A549 (cell line): ENCODE data around the gene CRTC3. TPM values are rescaled to one million over a fixed set of nuclear protein-coding genes. Genes with fewer than 3 reads are reported as not detected.

ENCODE experiments used
- ATAC-seq, 2 experiments: fragments of 200-7000 bp in 1 of 2; fragments of >200 bp in 1 of 2; cut with Nextera tagmentation in 1 of 2; cut with Tn5 transposase in 1 of 2; 3 replicates each; pipeline versions ENCODE4 v1.8.0 to v1.9.1; 2018 to 2020; ENCODE audit warnings: mild to moderate bottlenecking in 1 of 2, moderate library complexity in 1 of 2
- CTCF ChIA-PET: fragments of 300-600 bp; sonication (Branson Sonifier 250); formaldehyde crosslinking; extraction: SDS; loops from one replicate; lab custom pipeline; 2021; ENCODE audit warnings: antibody characterized with exemption, inconsistent platforms; lab: Yijun Ruan, JAX
- POLR2A ChIA-PET: fragments of 350-600 bp; formaldehyde crosslinking; extraction: SDS; loops from one replicate; lab custom pipeline; 2021; ENCODE audit warnings: antibody characterized with exemption, inconsistent platforms; lab: Yijun Ruan, JAX
- DNase-seq, 2 experiments: peaks; one replicate each; pipeline versions ENCODE4 v3.0.0 to v3.0.0-alpha.2; 2011 to 2016; ENCODE audit warnings: low read depth in 1 of 2, low spot score in 1 of 2
- FAIRE-seq: peaks from 2 replicates; lab custom pipeline; 2011; peaks lifted over from hg19 to GRCh38; lab: Jason Lieb, UNC
- H3K27ac ChIP-seq, 2 experiments: fragments of >200 bp; sonication (Bioruptor Twin); formaldehyde crosslinking; 3 replicates each; pipeline ENCODE4 v1.5.1; 2016 to 2017
- H3K4me1 ChIP-seq: fragments of >200 bp; sonication (Bioruptor Twin); formaldehyde crosslinking; 3 replicates; pipeline ENCODE4 v1.6.1; 2016
- H3K4me2 ChIP-seq: fragments of >200 bp; sonication (Bioruptor Twin); formaldehyde crosslinking; 3 replicates; pipeline ENCODE4 v1.6.1; 2016
- H3K4me3 ChIP-seq: fragments of >200 bp; sonication (Bioruptor Twin); formaldehyde crosslinking; 3 replicates; pipeline ENCODE4 v1.5.1; 2016
- H3K9me3 ChIP-seq: fragments of >200 bp; sonication (Bioruptor Twin); formaldehyde crosslinking; 3 replicates; pipeline ENCODE4 v1.6.1; 2016
- CBX8 ChIP-seq: fragments of 200-600 bp; sonication (generic); IDR thresholded peaks from 2 replicates; pipeline ENCODE4 v1.6.1; 2016
- CEBPB ChIP-seq, 2 experiments: fragments of >200 bp in 1 of 2; sonication (Bioruptor Twin) in 1 of 2; formaldehyde crosslinking in 1 of 2; IDR thresholded peaks; 2 replicates each; pipeline ENCODE4 v1.6.1; 2012 to 2016
- ELK1 ChIP-seq: fragments of 150-350 bp; IDR thresholded peaks from 2 replicates; pipeline ENCODE4 v1.6.1; 2014; ENCODE audit warnings: low read depth, mild to moderate bottlenecking, low read length
- ESRRA ChIP-seq: fragments of 150-350 bp; IDR thresholded peaks from 2 replicates; pipeline ENCODE4 v1.6.1; 2014; ENCODE audit warnings: mild to moderate bottlenecking, low read length, borderline replicate concordance
- FOSL2 ChIP-seq, 2 experiments: fragments of 450-650 bp in 1 of 2; fragments of >200 bp in 1 of 2; sonication (Bioruptor Twin) in 1 of 2; formaldehyde crosslinking; IDR thresholded peaks; 2 replicates each; pipeline versions ENCODE4 v1.5.0 to v1.6.1; 2016 to 2020; ENCODE audit warnings: mild to moderate bottlenecking in 1 of 2, moderate library complexity in 1 of 2
- HEYL ChIP-seq: fragments of 250-450 bp; sonication (Bioruptor Pico); IDR thresholded peaks from 2 replicates; pipeline ENCODE4 v1.8.0; 2021; ENCODE audit warnings: mild to moderate bottlenecking, moderate library complexity
- HMGXB4 ChIP-seq: fragments of 250-450 bp; sonication (Bioruptor Pico); IDR thresholded peaks from 2 replicates; pipeline ENCODE4 v1.5.0; 2021; ENCODE audit warnings: mild to moderate bottlenecking, moderate library complexity, borderline replicate concordance
- HOXA7 ChIP-seq: fragments of 250-450 bp; sonication (Bioruptor Pico); IDR thresholded peaks from 2 replicates; pipeline ENCODE4 v1.5.0; 2020; ENCODE audit warnings: mild to moderate bottlenecking, moderate library complexity
- HOXB5 ChIP-seq: fragments of 250-450 bp; sonication (Bioruptor Pico); IDR thresholded peaks from 2 replicates; pipeline ENCODE4 v1.5.0; 2020; ENCODE audit warnings: mild to moderate bottlenecking, moderate library complexity
- MAX ChIP-seq: IDR thresholded peaks from 2 replicates; pipeline ENCODE4 v1.6.1; 2012
- MAZ ChIP-seq: fragments of 150-350 bp; IDR thresholded peaks from 2 replicates; pipeline ENCODE4 v1.6.1; 2014; ENCODE audit warnings: antibody characterized with exemption, low read depth, low read length, borderline replicate concordance
- NFE2L2 ChIP-seq: fragments of 150-350 bp; conservative IDR thresholded peaks from 2 replicates; pipeline ENCODE4 v1.6.1; 2014; ENCODE audit warnings: low read length
- NR3C1 ChIP-seq: fragments of >200 bp; sonication (Bioruptor Twin); formaldehyde crosslinking; IDR thresholded peaks from 3 replicates; pipeline ENCODE4 v1.6.1; 2017
- POLR2AphosphoS2 ChIP-seq: conservative IDR thresholded peaks from 2 replicates; pipeline ENCODE4 v1.6.1; 2012; ENCODE audit warnings: low read length, improper control_type of control experiment, inconsistent platforms
- RARB ChIP-seq: fragments of 250-450 bp; sonication (Bioruptor Pico); IDR thresholded peaks from 2 replicates; pipeline ENCODE4 v1.8.0; 2021; ENCODE audit warnings: mild to moderate bottlenecking, moderate library complexity
- RCOR1 ChIP-seq: fragments of 150-350 bp; IDR thresholded peaks from 2 replicates; pipeline ENCODE4 v1.6.1; 2014; ENCODE audit warnings: antibody characterized with exemption, low read length, low read depth
- SMC3 ChIP-seq: fragments of >200 bp; sonication (Bioruptor Twin); formaldehyde crosslinking; IDR thresholded peaks from 3 replicates; pipeline ENCODE4 v1.6.1; 2018; ENCODE audit warnings: inconsistent platforms
- SREBF2 ChIP-seq: fragments of 450-650 bp; IDR thresholded peaks from 2 replicates; pipeline ENCODE4 v1.6.1; 2014; ENCODE audit warnings: mild to moderate bottlenecking, moderate library complexity
- USF2 ChIP-seq: fragments of 450-650 bp; IDR thresholded peaks from 2 replicates; pipeline ENCODE4 v1.6.1; 2014; ENCODE audit warnings: antibody characterized with exemption
- ZNF302 ChIP-seq: fragments of 250-450 bp; sonication (Bioruptor Pico); IDR thresholded peaks from 2 replicates; pipeline ENCODE4 v1.9.0; 2021; ENCODE audit warnings: inconsistent platforms, mild to moderate bottlenecking, moderate library complexity
- ZSCAN20 ChIP-seq: fragments of 250-450 bp; sonication (Bioruptor Pico); IDR thresholded peaks from 2 replicates; pipeline ENCODE4 v1.8.0; 2022; ENCODE audit warnings: mild to moderate bottlenecking, moderate library complexity
- WGBS: methylation state at CpG from one replicate; pipeline ENCODE4 v1.1.6; 2017; ENCODE audit errors: missing lambda C conversion rate; 5-methylcytosine and 5-hydroxymethylcytosine counted together
- polyA plus RNA-seq, 4 experiments: library from polyadenylated mRNA; depleted of rRNA in 3 of 4; stranded (reverse); fragments of >200 nt; fragmentation: RNase III in 1 of 4; extraction: RNeasy Plus Mini Kit Qiagen cat#74134 plus additional on column Dnase treatment in 1 of 4; gene quantifications; 2 replicates in 3 of 4; 3 replicates in 1 of 4; pipeline ENCODE4 v1.2.3, GENCODE V29; 2011 to 2017
- TF ChIP-seq, protein P1 (sequence below): fragments of 250-450 bp; sonication (Bioruptor Pico); IDR thresholded peaks from 2 replicates; pipeline ENCODE4 v1.5.0; 2020; ENCODE audit warnings: low read depth, mild to moderate bottlenecking, moderate library complexity
- TF ChIP-seq, protein P2 (sequence below): fragments of >200 bp; sonication (Bioruptor Twin); formaldehyde crosslinking; IDR thresholded peaks from 3 replicates; pipeline ENCODE4 v1.6.1; 2016
- TF ChIP-seq, protein P3 (sequence below): IDR thresholded peaks from 2 replicates; pipeline ENCODE4 v1.6.1; 2012

CRTC3 gene
- polyA plus RNA-seq, 2 of the 4 experiments (the other 2 are of a cell fraction) = 17.5 to 30.5 TPM

DNA sequence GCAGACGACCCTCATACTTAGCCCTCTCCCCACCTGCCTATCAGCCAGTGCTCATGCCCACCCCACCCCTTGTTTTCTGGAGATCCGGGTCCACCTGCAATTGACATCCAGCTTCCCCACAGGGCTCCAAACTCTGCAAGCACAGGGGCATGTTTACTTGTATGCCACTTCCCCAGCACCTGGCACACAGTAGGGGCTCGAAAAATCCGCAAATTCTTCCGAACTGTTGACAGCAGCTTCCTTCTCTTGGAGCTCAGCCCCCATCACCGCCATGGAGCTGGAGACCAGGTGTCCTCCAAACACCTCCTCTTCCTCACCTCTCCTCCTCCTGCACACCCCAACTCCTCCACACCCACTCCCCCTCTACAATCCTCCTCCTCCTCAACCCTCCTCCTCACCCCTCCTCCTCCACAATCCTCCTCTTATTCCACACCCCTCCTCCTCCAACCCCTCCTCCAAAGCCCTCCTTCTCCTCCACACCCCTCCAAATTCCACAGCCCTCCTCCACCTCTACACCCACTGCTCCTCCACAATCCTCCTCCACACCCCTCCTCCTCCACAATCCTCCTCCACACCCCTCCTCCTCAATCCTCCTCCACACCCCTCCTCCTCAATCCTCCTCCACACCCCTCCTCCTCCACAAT, 117.1 kb downstream of the CRTC3 start:
- TF ChIP-seq FOSL2 (IDR thresholded peaks at IDR 0.05) = no peak
- TF ChIP-seq FOSL2 (CRISPR knock-in tag; IDR thresholded peaks at IDR 0.05) = no peak
- TF ChIP-seq, protein P1, sequence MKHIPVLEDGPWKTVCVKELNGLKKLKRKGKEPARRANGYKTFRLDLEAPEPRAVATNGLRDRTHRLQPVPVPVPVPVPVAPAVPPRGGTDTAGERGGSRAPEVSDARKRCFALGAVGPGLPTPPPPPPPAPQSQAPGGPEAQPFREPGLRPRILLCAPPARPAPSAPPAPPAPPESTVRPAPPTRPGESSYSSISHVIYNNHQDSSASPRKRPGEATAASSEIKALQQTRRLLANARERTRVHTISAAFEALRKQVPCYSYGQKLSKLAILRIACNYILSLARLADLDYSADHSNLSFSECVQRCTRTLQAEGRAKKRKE = no peak
- TF ChIP-seq SMC3 = no peak
- TF ChIP-seq NFE2L2 = no peak
- no peak for TF ChIP-seq ZNF302
- TF ChIP-seq RARB (CRISPR knock-in tag) = no peak
- TF ChIP-seq ELK1 = no peak
- no peak for TF ChIP-seq USF2
- no peak for TF ChIP-seq POLR2AphosphoS2
- TF ChIP-seq HMGXB4 = no peak
- Histone ChIP-seq H3K4me1 (peaks cover 13% of the 10 kb centered on the region; the same call in 2 of the 3 replicates), H3K27ac (no peak overlapping the region; a peak in 1 of 6 replicates), H3K4me3 (no peak overlapping the region), H3K9me3 (0 out of 3 replicates have a peak, but pooled peaks cover 2% of the 10 kb centered on the region), H3K4me2 (no peak overlapping the region)
- DNase-seq (no peak), ATAC-seq (peak; percentile 1 to 4; a peak in 2 of 6 replicates), FAIRE-seq (no peak)
- 74% methylated on average over 6 of the region's 6 CpGs for WGBS
- ChIA-PET POLR2A (interaction anchor here (0.6 kb wide), 1 partner anchor 331 kb away, joined by 3 read pairs; no protein-coding TSS in a partner anchor), CTCF (interaction anchor here (0.6 to 2.6 kb wide), 5 partner anchors 9 to 246 kb away, joined by 3 to 24 read pairs (median 3); no protein-coding TSS in a partner anchor)

GRCh38 chr15:90647326-90647725, 117.6 kb downstream of the CRTC3 start:
- FAIRE-seq = no peak
- POLR2A ChIA-PET = interaction anchor here (0.6 kb wide), 1 partner anchor 332 kb away, joined by 3 read pairs; no protein-coding TSS in a partner anchor
- WGBS = 0% methylated on average over 1 of the region's 2 CpGs

More at GRCh38 chr15:90647326-90647725, 117.6 kb downstream of the CRTC3 start:
- CTCF ChIA-PET = interaction anchor here (0.6 to 14.1 kb wide), 54 partner anchors 7 to 1289 kb away, joined by 3 to 265 read pairs (median 4); partner anchors contain the start of genes FES, HDDC3 and UNC45A
- H3K4me3 ChIP-seq = no peak overlapping the region
- no peak for TF ChIP-seq CEBPB (IDR thresholded peaks at IDR 0.05)
- TF ChIP-seq MAX = no peak
- no peak for TF ChIP-seq NR3C1
- no peak for TF ChIP-seq HOXA7 (CRISPR knock-in tag)
- TF ChIP-seq, protein P2, sequence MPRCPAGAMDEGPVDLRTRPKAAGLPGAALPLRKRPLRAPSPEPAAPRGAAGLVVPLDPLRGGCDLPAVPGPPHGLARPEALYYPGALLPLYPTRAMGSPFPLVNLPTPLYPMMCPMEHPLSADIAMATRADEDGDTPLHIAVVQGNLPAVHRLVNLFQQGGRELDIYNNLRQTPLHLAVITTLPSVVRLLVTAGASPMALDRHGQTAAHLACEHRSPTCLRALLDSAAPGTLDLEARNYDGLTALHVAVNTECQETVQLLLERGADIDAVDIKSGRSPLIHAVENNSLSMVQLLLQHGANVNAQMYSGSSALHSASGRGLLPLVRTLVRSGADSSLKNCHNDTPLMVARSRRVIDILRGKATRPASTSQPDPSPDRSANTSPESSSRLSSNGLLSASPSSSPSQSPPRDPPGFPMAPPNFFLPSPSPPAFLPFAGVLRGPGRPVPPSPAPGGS = no peak
- no peak for TF ChIP-seq ESRRA
- no peak for TF ChIP-seq ZSCAN20 (CRISPR knock-in tag)
- TF ChIP-seq CBX8 = no peak
- no peak for TF ChIP-seq RCOR1
- TF ChIP-seq SREBF2 = no peak
- TF ChIP-seq, protein P3, sequence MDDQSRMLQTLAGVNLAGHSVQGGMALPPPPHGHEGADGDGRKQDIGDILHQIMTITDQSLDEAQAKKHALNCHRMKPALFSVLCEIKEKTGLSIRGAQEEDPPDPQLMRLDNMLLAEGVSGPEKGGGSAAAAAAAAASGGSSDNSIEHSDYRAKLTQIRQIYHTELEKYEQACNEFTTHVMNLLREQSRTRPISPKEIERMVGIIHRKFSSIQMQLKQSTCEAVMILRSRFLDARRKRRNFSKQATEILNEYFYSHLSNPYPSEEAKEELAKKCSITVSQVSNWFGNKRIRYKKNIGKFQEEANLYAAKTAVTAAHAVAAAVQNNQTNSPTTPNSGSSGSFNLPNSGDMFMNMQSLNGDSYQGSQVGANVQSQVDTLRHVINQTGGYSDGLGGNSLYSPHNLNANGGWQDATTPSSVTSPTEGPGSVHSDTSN = no peak
- no peak for TF ChIP-seq MAZ
- TF ChIP-seq NFE2L2 = no peak
- TF ChIP-seq FOSL2 (IDR thresholded peaks at IDR 0.05) = no peak
- no peak for TF ChIP-seq FOSL2 (CRISPR knock-in tag; IDR thresholded peaks at IDR 0.05)
- TF ChIP-seq HEYL (CRISPR knock-in tag) = no peak
- TF ChIP-seq HOXB5 = no peak
- H3K9me3 ChIP-seq = 0 out of 3 replicates have a peak, but pooled peaks cover 2% of the 10 kb centered on the region
- ATAC-seq (no peak), DNase-seq (peak in 1 of 2 experiments; percentile 27)
- H3K4me1 ChIP-seq = peaks cover 13% of the 10 kb centered on the region; the same call in 2 of the 3 replicates
- peak overlapping the region in 1 of 2 experiments; percentile 38; a peak in 1 of 6 replicates for H3K27ac ChIP-seq
- H3K4me2 ChIP-seq = peak overlapping the region; percentile 43
